Measurements from ENCODE around the gene RANGRF.

RANGRF gene

DNA sequence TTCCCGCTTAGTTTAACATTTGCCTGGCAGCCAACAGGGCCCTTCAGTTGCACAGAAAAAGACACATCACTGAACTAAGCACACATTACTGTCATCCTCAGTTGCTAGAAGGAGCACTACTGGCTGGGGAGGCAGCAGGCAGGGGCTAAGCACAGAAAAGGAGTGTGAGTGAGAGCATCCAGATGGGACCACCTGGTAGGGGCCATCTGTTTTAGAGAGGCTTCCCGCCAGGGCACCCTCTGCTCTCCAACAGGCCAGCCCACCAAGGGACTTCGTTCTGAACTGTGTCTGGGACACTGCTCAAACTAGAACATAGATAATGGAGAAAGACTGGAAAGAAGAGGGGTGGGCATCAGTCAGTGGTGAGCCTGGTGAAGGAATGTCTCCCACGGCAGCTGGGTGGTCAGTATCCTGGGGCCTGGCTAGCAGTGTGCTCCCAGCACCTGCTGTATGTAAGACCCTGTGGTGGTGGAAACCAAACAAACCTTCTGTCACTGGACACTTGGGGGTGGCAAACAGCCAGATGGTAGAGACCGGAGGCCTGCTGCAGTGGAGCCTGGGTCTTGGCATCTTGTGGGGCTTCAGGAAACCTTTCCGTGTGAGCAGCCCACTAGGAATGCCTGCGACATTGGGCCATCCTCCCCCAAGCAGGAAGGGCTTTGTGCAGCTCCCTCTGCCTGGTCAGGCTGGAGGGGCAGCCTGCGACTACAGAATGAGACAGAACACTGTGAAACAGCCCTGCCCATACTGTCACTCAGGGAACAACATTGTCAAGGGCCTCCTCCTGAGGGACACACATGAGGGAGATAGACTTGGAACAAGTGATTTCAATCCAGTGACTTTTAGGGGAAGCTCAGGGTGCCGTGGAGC, 12.8 kb upstream of the RANGRF start:
- no peaks in the 10 kb centered on the region for H3K4me1 ChIP-seq (ENCODE audit: control insufficient read depth in 1 of 2, insufficient read depth in 2 of 2, low read length in 2 of 2)
- peaks cover 0 to under 1% of the 10 kb centered on the region in 2 donors for H3K36me3 ChIP-seq (ENCODE audit: control insufficient read depth in 1 of 2, insufficient read depth in 2 of 2, low read length in 2 of 2)
- H3K27ac ChIP-seq (ENCODE audit: low read length), result no peak overlapping the region
- H3K27me3 ChIP-seq (ENCODE audit: low read depth, low read length), result no peaks in the 10 kb centered on the region
- no peak overlapping the region for H3K4me3 ChIP-seq (ENCODE audit: low read depth in 1 of 2, low read length in 2 of 2)
- H3K9me3 ChIP-seq (ENCODE audit: control insufficient read depth in 1 of 2, low read length in 2 of 2), result no peaks in the 10 kb centered on the region

DNA sequence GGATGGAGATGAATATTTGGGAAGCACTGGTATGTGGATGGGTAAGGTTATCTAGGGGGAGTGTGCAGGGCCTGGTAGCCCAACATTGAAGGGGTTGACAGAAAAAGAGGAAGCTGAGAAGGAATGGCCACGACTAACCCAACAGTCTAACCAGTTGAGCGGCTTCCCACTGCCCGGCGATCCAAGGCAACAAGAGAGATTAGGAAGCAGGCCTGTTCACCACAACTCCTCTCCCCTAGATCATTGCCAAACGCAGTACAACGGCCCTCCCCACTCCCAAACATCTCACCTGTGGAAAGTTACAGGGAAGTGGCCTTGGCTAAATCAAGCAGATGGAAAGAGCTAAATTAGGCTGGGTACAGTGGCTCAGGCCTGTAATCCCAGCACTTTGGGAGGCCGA, 11.2 kb upstream of the RANGRF start:
- Histone ChIP-seq H3K36me3 (ENCODE audit: control insufficient read depth in 1 of 2, insufficient read depth in 2 of 2, low read length in 2 of 2) (no peaks in the 10 kb centered on the region), H3K9me3 (ENCODE audit: control insufficient read depth in 1 of 2, low read length in 2 of 2) (no peaks in the 10 kb centered on the region), H3K4me1 (ENCODE audit: control insufficient read depth in 1 of 2, insufficient read depth in 2 of 2, low read length in 2 of 2) (no peaks in the 10 kb centered on the region), H3K27ac (ENCODE audit: low read length) (no peak overlapping the region), H3K27me3 (ENCODE audit: low read depth, low read length) (no peaks in the 10 kb centered on the region), H3K4me3 (ENCODE audit: low read depth in 1 of 2, low read length in 2 of 2) (no peak overlapping the region)

DNA sequence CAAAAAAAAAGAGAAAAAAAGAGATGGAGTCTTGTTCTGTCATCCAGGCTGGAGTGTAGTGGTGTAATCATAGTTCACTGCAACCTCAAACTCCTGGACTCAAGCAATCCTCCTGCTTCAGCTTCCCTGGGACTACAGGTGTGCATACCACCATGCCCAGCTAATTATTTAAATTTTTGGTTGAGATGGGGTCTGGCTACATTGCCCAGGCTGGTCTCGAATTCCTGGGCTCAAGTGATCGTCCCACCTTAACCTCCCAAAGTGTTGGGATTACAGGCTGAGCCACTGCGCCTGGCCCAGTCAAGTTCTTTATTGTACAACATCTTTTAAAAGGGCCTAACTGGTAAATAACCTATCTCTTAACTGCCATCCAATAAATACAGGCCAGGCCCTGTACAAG, 6.1 kb upstream of the RANGRF start:
- Histone ChIP-seq H3K9me3 (ENCODE audit: control insufficient read depth in 1 of 2, low read length in 2 of 2) (no peaks in the 10 kb centered on the region), H3K4me3 (ENCODE audit: low read depth in 1 of 2, low read length in 2 of 2) (no peak overlapping the region), H3K36me3 (ENCODE audit: control insufficient read depth in 1 of 2, insufficient read depth in 2 of 2, low read length in 2 of 2) (no peaks in the 10 kb centered on the region), H3K27ac (ENCODE audit: low read length) (no peak overlapping the region), H3K4me1 (ENCODE audit: control insufficient read depth in 1 of 2, insufficient read depth in 2 of 2, low read length in 2 of 2) (no peaks in the 10 kb centered on the region), H3K27me3 (ENCODE audit: low read depth, low read length) (no peaks in the 10 kb centered on the region)

DNA sequence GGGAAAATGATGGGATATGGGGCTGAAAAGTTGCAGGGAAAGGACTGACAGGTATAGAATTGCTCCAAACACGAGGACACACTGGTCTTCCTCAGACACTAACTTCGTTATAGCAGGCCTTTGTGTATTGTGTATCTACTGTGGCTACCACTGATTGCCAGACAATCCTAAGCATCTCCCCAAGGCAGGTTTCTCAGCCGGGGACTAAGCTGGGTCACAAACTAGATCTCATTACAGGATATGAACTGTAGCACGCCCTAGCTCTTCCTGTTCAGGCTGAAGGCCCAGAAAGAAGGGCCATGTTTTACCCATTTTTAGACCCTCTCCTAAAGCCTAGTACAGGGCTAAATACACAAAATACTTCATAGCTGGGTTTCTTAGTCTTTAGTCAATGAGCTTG, 5.1 kb upstream of the RANGRF start:
- peaks cover 0 to 8% of the 10 kb centered on the region in 2 donors for H3K4me1 ChIP-seq (ENCODE audit: control insufficient read depth in 1 of 2, insufficient read depth in 2 of 2, low read length in 2 of 2)
- H3K27me3 ChIP-seq (ENCODE audit: low read depth, low read length), result no peaks in the 10 kb centered on the region
- H3K36me3 ChIP-seq (ENCODE audit: control insufficient read depth in 1 of 2, insufficient read depth in 2 of 2, low read length in 2 of 2), result no peaks in the 10 kb centered on the region
- no peaks in the 10 kb centered on the region for H3K9me3 ChIP-seq (ENCODE audit: control insufficient read depth in 1 of 2, low read length in 2 of 2)
- H3K27ac ChIP-seq (ENCODE audit: low read length), result no peak overlapping the region
- H3K4me3 ChIP-seq (ENCODE audit: low read depth in 1 of 2, low read length in 2 of 2), result no peak overlapping the region

DNA sequence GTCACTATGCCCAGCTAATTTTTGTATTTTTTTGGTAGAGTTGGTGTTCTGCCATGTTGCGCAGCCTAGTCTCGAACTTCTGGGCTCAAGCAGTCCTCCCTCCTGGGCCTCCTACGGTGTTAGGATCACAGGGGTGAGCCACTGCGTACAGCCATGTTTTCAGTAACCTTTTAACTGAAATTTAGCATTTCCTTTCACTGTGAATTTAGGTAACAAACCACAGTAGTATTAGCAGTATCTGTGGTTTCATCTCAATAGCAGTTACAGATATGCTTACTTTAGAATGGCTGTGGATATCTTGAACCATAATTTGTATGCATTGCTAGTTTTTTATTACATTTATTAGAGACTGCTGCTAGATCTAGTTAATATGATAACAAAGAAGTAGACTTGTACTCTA, 4.3 kb upstream of the RANGRF start:
- no peaks in the 10 kb centered on the region for H3K9me3 ChIP-seq (ENCODE audit: control insufficient read depth in 1 of 2, low read length in 2 of 2)

DNA sequence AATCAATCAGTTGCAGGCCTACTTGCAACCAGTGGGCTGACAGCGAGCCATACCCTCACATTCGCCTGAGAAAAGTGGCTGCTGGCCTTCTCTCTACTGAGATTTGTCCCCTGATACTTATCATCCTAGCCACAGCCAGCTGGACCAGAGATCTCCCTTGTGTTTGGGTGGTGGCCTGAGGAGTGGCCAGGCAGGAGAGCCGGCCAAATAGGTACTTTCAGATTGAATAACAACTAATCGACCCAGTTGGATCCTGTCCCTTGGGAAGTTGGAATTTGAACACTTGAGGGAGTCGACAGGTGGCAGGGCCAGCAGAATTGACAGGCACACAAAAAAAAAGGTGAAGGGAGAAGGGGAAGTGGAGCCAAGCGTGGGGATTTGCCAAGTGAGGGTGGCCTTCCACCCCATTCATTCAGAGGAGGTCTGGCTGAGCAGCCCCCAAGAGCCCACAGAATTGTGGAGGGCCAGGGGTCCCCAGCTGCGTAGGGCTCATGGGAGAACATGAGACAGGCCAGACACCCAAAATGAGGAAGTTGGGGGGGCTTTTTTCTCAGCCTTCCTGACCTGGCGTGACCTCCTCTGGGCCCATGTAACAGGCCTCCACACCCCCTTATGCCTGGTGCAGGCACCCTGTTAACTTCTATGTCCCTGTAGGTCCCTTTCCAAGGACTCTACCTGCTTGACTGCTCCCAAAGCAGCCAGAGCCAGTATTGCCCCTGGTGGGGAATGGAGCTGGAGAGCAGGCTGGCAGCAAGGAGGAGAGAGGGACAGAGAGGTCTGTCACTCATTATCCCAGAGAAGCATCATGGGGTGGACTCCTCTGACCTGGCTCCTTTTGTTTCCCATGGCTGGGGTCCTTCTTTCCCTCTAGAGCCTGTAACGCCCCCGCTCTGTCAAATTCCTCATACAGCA, 2.9 kb upstream of the RANGRF start:
- H3K27ac ChIP-seq (ENCODE audit: low read length), result no peak overlapping the region
- H3K36me3 ChIP-seq (ENCODE audit: control insufficient read depth in 1 of 2, insufficient read depth in 2 of 2, low read length in 2 of 2), result peaks cover 0 to 3% of the 10 kb centered on the region in 2 donors
- H3K9me3 ChIP-seq (ENCODE audit: control insufficient read depth in 1 of 2, low read length in 2 of 2), result no peaks in the 10 kb centered on the region
- no peak overlapping the region for H3K4me3 ChIP-seq (ENCODE audit: low read depth in 1 of 2, low read length in 2 of 2)
- peaks cover 7 to 19% of the 10 kb centered on the region in 2 donors for H3K4me1 ChIP-seq (ENCODE audit: control insufficient read depth in 1 of 2, insufficient read depth in 2 of 2, low read length in 2 of 2)
- no peaks in the 10 kb centered on the region for H3K27me3 ChIP-seq (ENCODE audit: low read depth, low read length)

More for the DNA sequence above, 4.3 kb upstream of the RANGRF start:
- no peak overlapping the region for H3K4me3 ChIP-seq (ENCODE audit: low read depth in 1 of 2, low read length in 2 of 2)
- no peaks in the 10 kb centered on the region for H3K27me3 ChIP-seq (ENCODE audit: low read depth, low read length)
- H3K36me3 ChIP-seq (ENCODE audit: control insufficient read depth in 1 of 2, insufficient read depth in 2 of 2, low read length in 2 of 2), result no peaks in the 10 kb centered on the region
- peaks cover 1 to 9% of the 10 kb centered on the region in 2 donors for H3K4me1 ChIP-seq (ENCODE audit: control insufficient read depth in 1 of 2, insufficient read depth in 2 of 2, low read length in 2 of 2)
- no peak overlapping the region for H3K27ac ChIP-seq (ENCODE audit: low read length)

DNA sequence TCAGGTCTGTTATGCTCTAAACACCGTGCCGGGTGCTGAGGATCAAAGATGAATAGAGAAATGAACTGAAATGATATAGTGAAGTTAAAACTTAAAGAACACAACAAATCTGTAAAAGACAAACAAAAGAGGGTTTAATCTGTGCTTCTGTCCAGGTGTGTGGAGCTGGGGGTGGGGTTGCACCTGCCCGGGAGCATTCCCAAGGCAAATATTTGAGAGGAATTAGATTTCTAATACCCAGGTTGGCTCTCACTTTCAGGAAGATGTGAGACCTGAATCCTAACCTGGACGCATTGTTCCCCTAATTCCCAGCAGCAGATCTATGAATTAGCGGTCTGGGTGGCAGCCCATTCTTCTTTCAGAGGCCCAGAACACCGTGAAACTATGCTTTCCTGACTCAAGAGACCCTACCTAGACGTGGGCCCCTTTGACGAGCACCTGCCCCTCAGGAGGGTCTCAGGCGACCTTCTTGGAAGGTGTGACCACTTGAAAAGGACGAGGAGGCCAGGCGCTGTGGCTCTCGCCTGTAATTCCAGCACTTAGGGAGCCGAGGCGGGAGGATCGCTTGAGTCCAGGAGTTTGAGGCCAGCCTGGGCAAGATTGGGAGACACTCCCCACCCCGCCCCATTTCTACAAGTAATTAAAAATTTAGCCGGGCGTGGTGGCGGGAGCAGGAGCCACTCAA, 677 bp upstream of the RANGRF start:
- Histone ChIP-seq H3K9me3 (ENCODE audit: control insufficient read depth in 1 of 2, low read length in 2 of 2) (no peaks in the 10 kb centered on the region), H3K4me3 (ENCODE audit: low read depth in 1 of 2, low read length in 2 of 2) (peak overlapping the region; percentile 83 to 84), H3K4me1 (ENCODE audit: control insufficient read depth in 1 of 2, insufficient read depth in 2 of 2, low read length in 2 of 2) (peaks cover 7 to 19% of the 10 kb centered on the region in 2 donors), H3K27me3 (ENCODE audit: low read depth, low read length) (no peaks in the 10 kb centered on the region), H3K36me3 (ENCODE audit: control insufficient read depth in 1 of 2, insufficient read depth in 2 of 2, low read length in 2 of 2) (peaks cover 0 to 3% of the 10 kb centered on the region in 2 donors), H3K27ac (ENCODE audit: low read length) (peak overlapping the region; percentile 95)

DNA sequence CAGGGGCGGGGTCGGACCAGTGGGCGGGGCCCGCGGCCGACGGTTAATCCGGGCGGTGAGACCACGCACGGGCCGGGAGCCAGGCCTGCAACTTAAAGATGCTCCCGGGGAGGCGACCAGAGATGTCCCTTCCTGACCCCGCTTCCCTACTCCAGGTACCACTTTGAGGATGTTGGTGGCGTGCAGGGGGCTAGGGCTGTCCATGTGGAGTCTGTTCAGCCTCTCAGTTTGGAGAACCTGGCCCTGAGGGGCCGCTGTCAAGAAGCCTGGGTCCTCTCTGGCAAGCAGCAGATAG, 580 bp downstream of the RANGRF start:
- H3K27ac ChIP-seq (ENCODE audit: low read length), result peak overlapping the region; percentile 95
- H3K4me1 ChIP-seq (ENCODE audit: control insufficient read depth in 1 of 2, insufficient read depth in 2 of 2, low read length in 2 of 2), result peaks cover 7 to 19% of the 10 kb centered on the region in 2 donors
- H3K9me3 ChIP-seq (ENCODE audit: control insufficient read depth in 1 of 2, low read length in 2 of 2), result no peaks in the 10 kb centered on the region
- H3K4me3 ChIP-seq (ENCODE audit: low read depth in 1 of 2, low read length in 2 of 2), result peak overlapping the region; percentile 83 to 84
- peaks cover 0 to 3% of the 10 kb centered on the region in 2 donors for H3K36me3 ChIP-seq (ENCODE audit: control insufficient read depth in 1 of 2, insufficient read depth in 2 of 2, low read length in 2 of 2)
- no peaks in the 10 kb centered on the region for H3K27me3 ChIP-seq (ENCODE audit: low read depth, low read length)

DNA sequence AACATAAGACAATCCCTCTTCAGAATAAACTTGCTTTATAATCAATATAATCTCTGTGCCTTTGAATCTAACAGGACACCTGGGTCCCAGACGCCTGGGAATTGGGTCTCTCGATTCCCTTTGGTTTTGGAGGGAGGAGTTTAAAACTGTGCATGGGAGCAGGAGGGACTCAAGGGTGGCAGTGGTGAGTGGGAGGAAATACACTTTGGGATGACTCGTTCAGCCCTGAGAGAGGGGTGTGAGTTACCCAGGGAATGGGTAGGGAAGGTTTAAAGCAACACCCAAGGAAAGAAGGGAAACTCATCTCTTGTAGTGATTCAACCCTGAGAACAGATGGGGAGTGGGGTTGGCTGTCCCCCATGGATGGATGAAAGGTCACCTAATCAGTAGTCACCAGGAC, 1.6 kb downstream of the RANGRF start:
- no peak overlapping the region for H3K27ac ChIP-seq (ENCODE audit: low read length)
- H3K4me1 ChIP-seq (ENCODE audit: control insufficient read depth in 1 of 2, insufficient read depth in 2 of 2, low read length in 2 of 2), result peaks cover 11 to 28% of the 10 kb centered on the region in 2 donors
- peaks cover 0 to 3% of the 10 kb centered on the region in 2 donors for H3K36me3 ChIP-seq (ENCODE audit: control insufficient read depth in 1 of 2, insufficient read depth in 2 of 2, low read length in 2 of 2)
- no peaks in the 10 kb centered on the region for H3K9me3 ChIP-seq (ENCODE audit: control insufficient read depth in 1 of 2, low read length in 2 of 2)
- no peaks in the 10 kb centered on the region for H3K27me3 ChIP-seq (ENCODE audit: low read depth, low read length)
- no peak overlapping the region for H3K4me3 ChIP-seq (ENCODE audit: low read depth in 1 of 2, low read length in 2 of 2)

DNA sequence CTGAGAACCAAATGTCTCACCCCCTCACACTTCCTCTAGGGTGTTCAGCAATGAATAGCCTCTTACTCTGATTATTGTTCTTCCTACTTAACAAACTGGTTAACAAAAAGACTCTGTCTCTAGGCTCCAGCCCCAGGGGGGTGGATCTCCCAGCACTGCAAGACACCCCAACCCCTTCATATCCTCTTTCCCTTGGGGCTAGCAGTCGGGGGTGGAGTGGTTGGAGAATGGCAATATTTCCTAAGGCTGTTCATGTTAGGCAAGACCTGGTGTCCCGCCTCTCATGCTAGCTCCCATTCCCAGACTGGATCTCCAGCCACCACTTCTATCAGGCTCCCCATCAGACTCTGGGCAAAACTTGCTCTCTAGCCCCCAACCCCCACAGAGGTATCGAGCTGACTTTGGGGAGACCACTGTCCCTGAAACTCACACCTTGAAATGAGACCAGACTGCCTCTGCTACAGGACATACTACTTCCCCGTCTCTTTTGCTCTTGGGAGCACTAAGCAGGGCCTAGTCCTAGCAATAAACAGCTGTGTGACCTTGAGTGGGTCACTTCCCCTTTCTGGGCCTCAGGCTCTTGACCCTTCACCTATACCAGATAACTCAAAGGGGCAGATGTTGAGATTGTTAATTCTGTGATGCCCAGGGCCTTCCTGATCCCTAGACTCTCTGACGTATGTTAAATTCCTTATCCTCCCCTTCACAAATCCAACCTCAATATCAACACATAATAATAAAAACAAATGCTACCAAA, 4.3 kb downstream of the RANGRF start:
- Histone ChIP-seq H3K36me3 (ENCODE audit: control insufficient read depth in 1 of 2, insufficient read depth in 2 of 2, low read length in 2 of 2) (peaks cover 0 to 3% of the 10 kb centered on the region in 2 donors), H3K27ac (ENCODE audit: low read length) (no peak overlapping the region), H3K27me3 (ENCODE audit: low read depth, low read length) (no peaks in the 10 kb centered on the region), H3K4me3 (ENCODE audit: low read depth in 1 of 2, low read length in 2 of 2) (no peak overlapping the region), H3K9me3 (ENCODE audit: control insufficient read depth in 1 of 2, low read length in 2 of 2) (no peaks in the 10 kb centered on the region), H3K4me1 (ENCODE audit: control insufficient read depth in 1 of 2, insufficient read depth in 2 of 2, low read length in 2 of 2) (peaks cover 11 to 25% of the 10 kb centered on the region in 2 donors)

Data from muscle layer of duodenum (tissue), 2 donors.